ENCODE measurements around the gene CUL2.
"Not testable (repeated sequence)": the region's sequence is repeated elsewhere in the genome, so short reads cannot be mapped to it uniquely, and the experiment has no call there.

Gene CUL2

GRCh38 chr10:34971606-34972334, 118.4 kb downstream of the CUL2 start:
- H3K9me3 ChIP-seq (ENCODE audit: control insufficient read depth, insufficient read depth, low read depth, low read length); H3K36me3 ChIP-seq (ENCODE audit: control insufficient read depth in 2 of 2, insufficient read depth in 1 of 2, low read length in 2 of 2); CTCF ChIA-PET; H3K4me1 ChIP-seq (ENCODE audit: control insufficient read depth, insufficient read depth, low read length); H3K4me3 ChIP-seq (ENCODE audit: low read depth, low read length); POLR2A ChIA-PET; H3K27ac ChIP-seq (ENCODE audit: extremely low read depth, low read depth, low read length): not testable (repeated sequence)

GRCh38 chr10:34969171-34969570, 121.0 kb downstream of the CUL2 start:
- TF ChIP-seq TRIM28 (IDR thresholded peaks at IDR 0.05; ENCODE audit: borderline replicate concordance, low read length) (no peak), ZNF48 (tag by site-specific recombination; IDR thresholded peaks at IDR 0.05) (no peak)
- ChIA-PET POLR2A (no interaction called here), CTCF (interaction anchor here (0.9 kb wide), 1 partner anchor 8 kb away, joined by 3 read pairs; no protein-coding TSS in a partner anchor)
- no peaks in the 10 kb centered on the region for H3K9me3 ChIP-seq (ENCODE audit: control insufficient read depth, insufficient read depth, low read depth, low read length)
- no peaks in the 10 kb centered on the region for H3K36me3 ChIP-seq (ENCODE audit: control insufficient read depth in 2 of 2, insufficient read depth in 1 of 2, low read length in 2 of 2)
- no peaks in the 10 kb centered on the region for H3K4me1 ChIP-seq (ENCODE audit: control insufficient read depth, insufficient read depth, low read length)
- no peak overlapping the region for H3K27ac ChIP-seq (ENCODE audit: extremely low read depth, low read depth, low read length)
- H3K4me3 ChIP-seq (ENCODE audit: low read depth, low read length): no peak overlapping the region

GRCh38 chr10:34967335-34967880, 122.7 kb downstream of the CUL2 start:
- H3K4me3 ChIP-seq (ENCODE audit: low read depth, low read length): no peak overlapping the region
- no peaks in the 10 kb centered on the region for H3K9me3 ChIP-seq (ENCODE audit: control insufficient read depth, insufficient read depth, low read depth, low read length)
- H3K36me3 ChIP-seq (ENCODE audit: control insufficient read depth in 2 of 2, insufficient read depth in 1 of 2, low read length in 2 of 2): no peaks in the 10 kb centered on the region
- ChIA-PET POLR2A (no interaction called here), CTCF (interaction anchor here (1.0 kb wide), 1 partner anchor 25 kb away, joined by 4 read pairs; no protein-coding TSS in a partner anchor)
- TF ChIP-seq EGR2 (tag by site-specific recombination; IDR thresholded peaks at IDR 0.05; ENCODE audit: low read depth): no peak
- no peak for TF ChIP-seq ZBTB11 (tag by site-specific recombination; conservative IDR thresholded peaks at IDR 0.05; ENCODE audit: low read depth)
- TF ChIP-seq SP3 (tag by site-specific recombination; IDR thresholded peaks at IDR 0.05): no peak
- no peak for TF ChIP-seq ZNF280C (tag by site-specific recombination; IDR thresholded peaks at IDR 0.05)
- no peak for TF ChIP-seq SP2 (tag by site-specific recombination; IDR thresholded peaks at IDR 0.05)
- no peak for TF ChIP-seq YY1 (tag by site-specific recombination; IDR thresholded peaks at IDR 0.05)
- no peak for TF ChIP-seq ZNF560 (tag by site-specific recombination; IDR thresholded peaks at IDR 0.05; ENCODE audit: borderline replicate concordance)
- no peak for TF ChIP-seq ZBTB21 (tag by site-specific recombination; IDR thresholded peaks at IDR 0.05)
- no peak for TF ChIP-seq ZNF830 (tag by site-specific recombination; IDR thresholded peaks at IDR 0.05; ENCODE audit: low read depth)
- no peak for TF ChIP-seq ZSCAN5A (tag by site-specific recombination; IDR thresholded peaks at IDR 0.05)
- TF ChIP-seq CTCF (tag by site-specific recombination; IDR thresholded peaks at IDR 0.05): no peak
- no peak for TF ChIP-seq ZNF324 (tag by site-specific recombination; IDR thresholded peaks at IDR 0.05)
- TF ChIP-seq ZNF843 (tag by site-specific recombination; IDR thresholded peaks at IDR 0.05): no peak
- H3K4me1 ChIP-seq (ENCODE audit: control insufficient read depth, insufficient read depth, low read length): no peaks in the 10 kb centered on the region
- no peak overlapping the region for H3K27ac ChIP-seq (ENCODE audit: extremely low read depth, low read depth, low read length)

Measured in HEK293 (cell line).